SK-N-SH treated with all-trans-retinoic acid at 6 μM for 48 hours (cell line): Measurements from ENCODE around the gene CORO6.

Experiments
- CREB5 ChIP-seq: fragments of 250-450 bp; sonication (Bioruptor Pico); IDR thresholded peaks from 2 replicates; pipeline ENCODE4 v1.5.1; 2020; ENCODE audit warnings: low read depth, mild to moderate bottlenecking, moderate library complexity
- CSRNP3 ChIP-seq: fragments of 250-450 bp; sonication (Bioruptor Pico); IDR thresholded peaks from 2 replicates; pipeline ENCODE4 v1.5.1; 2021; ENCODE audit warnings: mild to moderate bottlenecking, moderate library complexity
- ISL1 ChIP-seq: fragments of 250-450 bp; sonication (Bioruptor Pico); IDR thresholded peaks from 2 replicates; pipeline ENCODE4 v2.1.2; 2022; ENCODE audit warnings: mild to moderate bottlenecking, moderate library complexity
- RARB ChIP-seq: fragments of 250-450 bp; sonication (Bioruptor Pico); IDR thresholded peaks from 2 replicates; pipeline ENCODE4 v1.8.0; 2021; ENCODE audit warnings: mild to moderate bottlenecking, moderate library complexity
- TCF4 ChIP-seq: fragments of 250-450 bp; sonication (Bioruptor Pico); IDR thresholded peaks from 2 replicates; pipeline ENCODE4 v1.8.0; 2021; ENCODE audit warnings: mild to moderate bottlenecking, moderate library complexity, borderline replicate concordance
- ZFP30 ChIP-seq: fragments of 450-650 bp; formaldehyde crosslinking; IDR thresholded peaks from 2 replicates; pipeline ENCODE4 v1.5.0; 2022; ENCODE audit warnings: mild to moderate bottlenecking, moderate library complexity
- TF ChIP-seq, protein P1 (sequence below): fragments of 250-450 bp; sonication (Bioruptor Pico); IDR thresholded peaks from 2 replicates; pipeline ENCODE4 v1.8.0; 2020; ENCODE audit warnings: mild to moderate bottlenecking, moderate library complexity, borderline replicate concordance
- TF ChIP-seq, protein P2 (sequence below): fragments of 250-450 bp; sonication (Bioruptor Pico); IDR thresholded peaks from 2 replicates; pipeline ENCODE4 v1.5.0; 2020; ENCODE audit warnings: mild to moderate bottlenecking, moderate library complexity

DNA sequence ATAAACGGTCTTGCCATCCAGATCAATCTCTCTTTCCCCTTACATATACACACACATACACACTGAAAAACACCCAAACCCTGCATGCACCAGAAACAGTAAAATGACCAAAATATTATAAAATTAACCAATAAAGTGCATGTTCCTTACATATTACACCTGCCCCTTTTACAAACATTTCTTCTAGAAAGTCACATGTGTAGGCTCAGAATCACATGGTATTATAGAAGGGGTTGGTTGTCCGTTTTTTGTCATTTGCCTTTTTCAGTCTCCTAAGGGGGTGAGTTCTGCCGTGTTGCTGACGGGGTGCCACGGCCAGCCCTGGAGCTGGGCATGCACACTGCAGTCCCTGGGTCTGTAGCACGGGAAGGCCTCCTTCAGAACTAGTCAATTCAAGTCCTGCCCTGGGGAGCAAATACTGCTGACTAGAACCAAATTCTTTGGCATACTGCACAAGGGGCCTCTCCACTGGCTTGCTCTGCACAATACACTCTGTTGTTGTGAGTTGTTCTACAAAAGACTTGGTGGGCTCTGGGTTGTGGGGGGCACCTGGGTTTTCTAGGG is 8.0 kb upstream of the CORO6 start:
- TF ChIP-seq ISL1 (CRISPR knock-in tag) (no peak), CSRNP3 (CRISPR knock-in tag) (no peak), CREB5 (CRISPR knock-in tag) (no peak), ZFP30 (CRISPR knock-in tag) (no peak), RARB (CRISPR knock-in tag) (no peak), TCF4 (no peak)
- TF ChIP-seq, protein P1, sequence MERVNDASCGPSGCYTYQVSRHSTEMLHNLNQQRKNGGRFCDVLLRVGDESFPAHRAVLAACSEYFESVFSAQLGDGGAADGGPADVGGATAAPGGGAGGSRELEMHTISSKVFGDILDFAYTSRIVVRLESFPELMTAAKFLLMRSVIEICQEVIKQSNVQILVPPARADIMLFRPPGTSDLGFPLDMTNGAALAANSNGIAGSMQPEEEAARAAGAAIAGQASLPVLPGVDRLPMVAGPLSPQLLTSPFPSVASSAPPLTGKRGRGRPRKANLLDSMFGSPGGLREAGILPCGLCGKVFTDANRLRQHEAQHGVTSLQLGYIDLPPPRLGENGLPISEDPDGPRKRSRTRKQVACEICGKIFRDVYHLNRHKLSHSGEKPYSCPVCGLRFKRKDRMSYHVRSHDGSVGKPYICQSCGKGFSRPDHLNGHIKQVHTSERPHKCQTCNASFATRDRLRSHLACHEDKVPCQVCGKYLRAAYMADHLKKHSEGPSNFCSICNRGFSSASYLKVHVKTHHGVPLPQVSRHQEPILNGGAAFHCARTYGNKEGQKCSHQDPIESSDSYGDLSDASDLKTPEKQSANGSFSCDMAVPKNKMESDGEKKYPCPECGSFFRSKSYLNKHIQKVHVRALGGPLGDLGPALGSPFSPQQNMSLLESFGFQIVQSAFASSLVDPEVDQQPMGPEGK (CRISPR knock-in tag): no peak
- TF ChIP-seq, protein P2, sequence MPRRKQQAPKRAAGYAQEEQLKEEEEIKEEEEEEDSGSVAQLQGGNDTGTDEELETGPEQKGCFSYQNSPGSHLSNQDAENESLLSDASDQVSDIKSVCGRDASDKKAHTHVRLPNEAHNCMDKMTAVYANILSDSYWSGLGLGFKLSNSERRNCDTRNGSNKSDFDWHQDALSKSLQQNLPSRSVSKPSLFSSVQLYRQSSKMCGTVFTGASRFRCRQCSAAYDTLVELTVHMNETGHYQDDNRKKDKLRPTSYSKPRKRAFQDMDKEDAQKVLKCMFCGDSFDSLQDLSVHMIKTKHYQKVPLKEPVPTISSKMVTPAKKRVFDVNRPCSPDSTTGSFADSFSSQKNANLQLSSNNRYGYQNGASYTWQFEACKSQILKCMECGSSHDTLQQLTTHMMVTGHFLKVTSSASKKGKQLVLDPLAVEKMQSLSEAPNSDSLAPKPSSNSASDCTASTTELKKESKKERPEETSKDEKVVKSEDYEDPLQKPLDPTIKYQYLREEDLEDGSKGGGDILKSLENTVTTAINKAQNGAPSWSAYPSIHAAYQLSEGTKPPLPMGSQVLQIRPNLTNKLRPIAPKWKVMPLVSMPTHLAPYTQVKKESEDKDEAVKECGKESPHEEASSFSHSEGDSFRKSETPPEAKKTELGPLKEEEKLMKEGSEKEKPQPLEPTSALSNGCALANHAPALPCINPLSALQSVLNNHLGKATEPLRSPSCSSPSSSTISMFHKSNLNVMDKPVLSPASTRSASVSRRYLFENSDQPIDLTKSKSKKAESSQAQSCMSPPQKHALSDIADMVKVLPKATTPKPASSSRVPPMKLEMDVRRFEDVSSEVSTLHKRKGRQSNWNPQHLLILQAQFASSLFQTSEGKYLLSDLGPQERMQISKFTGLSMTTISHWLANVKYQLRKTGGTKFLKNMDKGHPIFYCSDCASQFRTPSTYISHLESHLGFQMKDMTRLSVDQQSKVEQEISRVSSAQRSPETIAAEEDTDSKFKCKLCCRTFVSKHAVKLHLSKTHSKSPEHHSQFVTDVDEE: no peak
